ENCODE data around the gene CABP1.
A peak's percentile ranks its signal among the peaks of the same experiment; 100 is the strongest.

Gene CABP1

GRCh38 chr12:120705618-120706017 lies 65.2 kb downstream of the CABP1 start:
- H3K9ac ChIP-seq (ENCODE audit: low read length) = no peak overlapping the region
- no peak for DNase-seq
- no peak overlapping the region for H3K23ac ChIP-seq (ENCODE audit: low read length)
- no peak overlapping the region for H2BK5ac ChIP-seq (ENCODE audit: low read length)
- H3K4me3 ChIP-seq (ENCODE audit: low read length) = no peak overlapping the region
- WGBS (ENCODE audit: extremely low coverage, insufficient coverage, low lambda C conversion rate) = no CpG with 5 or more reads among the region's 1 CpG
- no peak overlapping the region for H4K8ac ChIP-seq (ENCODE audit: low read depth, low read length)
- H3K27me3 ChIP-seq (ENCODE audit: insufficient read depth, low read length, poor library complexity) = no peaks in the 10 kb centered on the region
- no peak overlapping the region for H3K56ac ChIP-seq (ENCODE audit: low read length)
- H3K18ac ChIP-seq (ENCODE audit: low read length) = no peak overlapping the region
- no peaks in the 10 kb centered on the region for H3K79me2 ChIP-seq (ENCODE audit: control insufficient read depth, insufficient read depth, low read length)
- H3K79me1 ChIP-seq (ENCODE audit: low read length) = no peaks in the 10 kb centered on the region
- peaks cover 10% of the 10 kb centered on the region for H3K36me3 ChIP-seq (ENCODE audit: control insufficient read depth, insufficient read depth, low read length)
- H2BK120ac ChIP-seq (ENCODE audit: low read depth, low read length) = no peak overlapping the region
- no peaks in the 10 kb centered on the region for H3K4me1 ChIP-seq (ENCODE audit: control insufficient read depth, low read depth, low read length)
- no peak overlapping the region for H2BK15ac ChIP-seq (replicated peaks; ENCODE audit: low read depth)
- H2AK5ac ChIP-seq (ENCODE audit: low read length) = no peak overlapping the region
- no peak overlapping the region for H3K4ac ChIP-seq (ENCODE audit: low read depth, low read length)
- no peak overlapping the region for H4K5ac ChIP-seq (ENCODE audit: low read length)
- H3K27ac ChIP-seq (ENCODE audit: low read depth, low read length) = no peak overlapping the region
- no peak overlapping the region for H3K4me2 ChIP-seq (ENCODE audit: low read length)

GRCh38 chr12:120706029-120706428 lies 65.6 kb downstream of the CABP1 start:
- Histone ChIP-seq H3K23ac (ENCODE audit: low read length) (no peak overlapping the region), H2BK5ac (ENCODE audit: low read length) (no peak overlapping the region), H3K4me3 (ENCODE audit: low read length) (no peak overlapping the region), H2BK15ac (replicated peaks; ENCODE audit: low read depth) (no peak overlapping the region), H3K4ac (ENCODE audit: low read depth, low read length) (no peak overlapping the region), H4K8ac (ENCODE audit: low read depth, low read length) (no peak overlapping the region), H3K18ac (ENCODE audit: low read length) (no peak overlapping the region), H2AK5ac (ENCODE audit: low read length) (no peak overlapping the region), H3K4me1 (ENCODE audit: control insufficient read depth, low read depth, low read length) (no peaks in the 10 kb centered on the region), H4K5ac (ENCODE audit: low read length) (no peak overlapping the region), H3K36me3 (ENCODE audit: control insufficient read depth, insufficient read depth, low read length) (peaks cover 5% of the 10 kb centered on the region), H3K79me1 (ENCODE audit: low read length) (no peaks in the 10 kb centered on the region), H3K56ac (ENCODE audit: low read length) (no peak overlapping the region), H3K27me3 (ENCODE audit: insufficient read depth, low read length, poor library complexity) (no peaks in the 10 kb centered on the region), H3K27ac (ENCODE audit: low read depth, low read length) (no peak overlapping the region), H2BK120ac (ENCODE audit: low read depth, low read length) (no peak overlapping the region), H3K9ac (ENCODE audit: low read length) (no peak overlapping the region), H3K79me2 (ENCODE audit: control insufficient read depth, insufficient read depth, low read length) (peaks cover 3% of the 10 kb centered on the region), H3K4me2 (ENCODE audit: low read length) (no peak overlapping the region)
- 100% methylated on average over 2 of the region's 5 CpGs for WGBS (ENCODE audit: extremely low coverage, insufficient coverage, low lambda C conversion rate)
- DNase-seq = no peak

DNA sequence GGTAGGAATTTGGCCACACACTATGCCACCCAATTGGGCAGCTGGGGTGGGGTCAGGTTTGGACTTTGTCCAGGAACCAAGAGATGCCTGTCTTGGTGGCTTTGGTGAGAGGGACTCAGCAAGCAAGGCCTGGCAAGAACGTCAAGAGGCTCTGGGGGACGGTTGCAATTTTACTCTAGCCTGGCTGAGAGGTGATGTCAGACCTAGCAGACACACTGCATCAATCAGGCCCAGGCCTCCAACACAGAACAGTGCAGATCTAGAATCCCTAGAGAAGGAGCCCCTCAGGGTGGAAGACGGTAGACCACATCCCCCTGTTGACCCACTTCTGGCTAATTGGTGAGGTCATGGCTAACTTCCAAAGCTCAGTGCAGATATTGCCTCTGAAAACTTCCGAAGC lies 68.2 kb downstream of the CABP1 start:
- no peak overlapping the region for H3K23ac ChIP-seq (ENCODE audit: low read length)
- H3K79me2 ChIP-seq (ENCODE audit: control insufficient read depth, insufficient read depth, low read length) = peaks cover 9% of the 10 kb centered on the region
- H3K18ac ChIP-seq (ENCODE audit: low read length) = no peak overlapping the region
- no peak overlapping the region for H3K56ac ChIP-seq (ENCODE audit: low read length)
- no peaks in the 10 kb centered on the region for H3K36me3 ChIP-seq (ENCODE audit: control insufficient read depth, insufficient read depth, low read length)
- no peak overlapping the region for H4K5ac ChIP-seq (ENCODE audit: low read length)
- H3K4me3 ChIP-seq (ENCODE audit: low read length) = no peak overlapping the region
- WGBS (ENCODE audit: extremely low coverage, insufficient coverage, low lambda C conversion rate) = no CpG with 5 or more reads among the region's 4 CpGs
- no peak overlapping the region for H2BK5ac ChIP-seq (ENCODE audit: low read length)
- H3K4me2 ChIP-seq (ENCODE audit: low read length) = no peak overlapping the region
- H2BK120ac ChIP-seq (ENCODE audit: low read depth, low read length) = no peak overlapping the region
- H3K79me1 ChIP-seq (ENCODE audit: low read length) = peaks cover 9% of the 10 kb centered on the region
- no peak overlapping the region for H3K27ac ChIP-seq (ENCODE audit: low read depth, low read length)
- no peaks in the 10 kb centered on the region for H3K27me3 ChIP-seq (ENCODE audit: insufficient read depth, low read length, poor library complexity)
- no peak overlapping the region for H3K9ac ChIP-seq (ENCODE audit: low read length)
- peaks cover 4% of the 10 kb centered on the region for H3K4me1 ChIP-seq (ENCODE audit: control insufficient read depth, low read depth, low read length)
- H4K8ac ChIP-seq (ENCODE audit: low read depth, low read length) = no peak overlapping the region
- no peak overlapping the region for H3K4ac ChIP-seq (ENCODE audit: low read depth, low read length)
- H2BK15ac ChIP-seq (replicated peaks; ENCODE audit: low read depth) = no peak overlapping the region
- no peak for DNase-seq
- H2AK5ac ChIP-seq (ENCODE audit: low read length) = no peak overlapping the region

DNA sequence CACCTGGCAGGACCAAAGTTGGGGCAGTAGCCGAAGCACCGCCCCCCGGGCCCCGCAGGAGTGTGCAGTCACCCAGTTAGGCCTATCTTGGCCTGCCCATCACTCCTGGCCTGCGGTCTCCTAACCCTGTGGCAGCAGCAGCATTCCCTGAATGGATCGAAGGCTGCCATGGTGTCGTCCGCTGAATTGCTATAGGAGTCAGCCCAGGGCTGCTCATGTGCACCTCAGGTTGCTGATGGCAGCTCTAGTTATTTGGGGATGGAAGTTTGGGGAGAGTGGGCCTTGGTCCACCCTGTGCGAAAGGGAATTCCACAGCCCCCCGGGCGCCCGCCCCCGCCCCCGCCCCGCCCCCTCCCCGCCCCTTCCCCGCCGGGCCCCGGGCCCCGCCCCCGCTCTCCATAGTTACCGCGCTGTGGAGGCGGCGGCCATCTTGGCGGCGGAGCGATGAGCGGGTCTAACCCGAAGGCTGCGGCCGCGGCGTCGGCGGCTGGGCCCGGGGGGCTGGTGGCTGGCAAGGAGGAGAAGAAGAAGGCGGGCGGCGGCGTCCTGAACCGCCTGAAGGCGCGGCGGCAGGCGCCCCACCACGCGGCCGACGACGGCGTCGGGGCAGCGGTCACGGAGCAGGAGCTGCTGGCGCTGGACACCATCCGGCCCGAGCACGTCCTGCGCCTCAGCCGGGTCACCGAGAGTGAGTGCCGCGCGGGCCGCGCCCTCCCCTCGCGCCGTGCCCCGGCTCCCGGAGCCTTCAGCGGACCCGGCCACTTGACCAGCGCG lies 69.8 kb downstream of the CABP1 start, which contains the start of gene UNC119B:
TSS of gene UNC119B (plus strand) at position 428 of the 774 bp plus-strand sequence. CDS start at position 445, 17 bp downstream.
- H3K27me3 ChIP-seq (ENCODE audit: insufficient read depth, low read length, poor library complexity) = no peaks in the 10 kb centered on the region
- H3K27ac ChIP-seq (ENCODE audit: low read depth, low read length) = peak within 1 kb of the TSS; percentile 68
- peak within 1 kb of the TSS; percentile 97 for H3K56ac ChIP-seq (ENCODE audit: low read length)
- H2BK120ac ChIP-seq (ENCODE audit: low read depth, low read length) = peak within 1 kb of the TSS; percentile 18
- peak within 1 kb of the TSS; percentile 98 for H3K4me2 ChIP-seq (ENCODE audit: low read length)
- H3K18ac ChIP-seq (ENCODE audit: low read length) = peak within 1 kb of the TSS; percentile 88
- H3K79me1 ChIP-seq (ENCODE audit: low read length) = peaks cover 11% of the 10 kb centered on the region
- peak within 1 kb of the TSS; percentile 95 for H3K9ac ChIP-seq (ENCODE audit: low read length)
- H3K4me3 ChIP-seq (ENCODE audit: low read length) = peak within 1 kb of the TSS; percentile 93
- WGBS (ENCODE audit: extremely low coverage, insufficient coverage, low lambda C conversion rate) = no CpG with 5 or more reads among the region's 76 CpGs
- no peaks in the 10 kb centered on the region for H3K36me3 ChIP-seq (ENCODE audit: control insufficient read depth, insufficient read depth, low read length)
- peaks cover 4% of the 10 kb centered on the region for H3K4me1 ChIP-seq (ENCODE audit: control insufficient read depth, low read depth, low read length)
- no peak within 1 kb of the TSS for H2AK5ac ChIP-seq (ENCODE audit: low read length)
- H4K5ac ChIP-seq (ENCODE audit: low read length) = peak within 1 kb of the TSS; percentile 72
- peak within 1 kb of the TSS; percentile 84 for H4K8ac ChIP-seq (ENCODE audit: low read depth, low read length)
- peak within 1 kb of the TSS; percentile 67 for H2BK5ac ChIP-seq (ENCODE audit: low read length)
- peak within 1 kb of the TSS; percentile 63 for H3K4ac ChIP-seq (ENCODE audit: low read depth, low read length)
- peak; percentile 74 for DNase-seq
- no peak within 1 kb of the TSS for H2BK15ac ChIP-seq (replicated peaks; ENCODE audit: low read depth)
- H3K79me2 ChIP-seq (ENCODE audit: control insufficient read depth, insufficient read depth, low read length) = peaks cover 9% of the 10 kb centered on the region
- H3K23ac ChIP-seq (ENCODE audit: low read length) = peak within 1 kb of the TSS; percentile 94

- no peak overlapping the region for H4K5ac ChIP-seq (ENCODE audit: low read length)
- peak overlapping the region; percentile 96 for H3K4me2 ChIP-seq (ENCODE audit: low read length)
- H3K18ac ChIP-seq (ENCODE audit: low read length) = peak overlapping the region; percentile 88
- H2BK120ac ChIP-seq (ENCODE audit: low read depth, low read length) = peak overlapping the region; percentile 18
- no peak overlapping the region for H2BK15ac ChIP-seq (replicated peaks; ENCODE audit: low read depth)
- H4K8ac ChIP-seq (ENCODE audit: low read depth, low read length) = no peak overlapping the region
- peak; percentile 54 for DNase-seq
- peak overlapping the region; percentile 63 for H3K4ac ChIP-seq (ENCODE audit: low read depth, low read length)
- H3K36me3 ChIP-seq (ENCODE audit: control insufficient read depth, insufficient read depth, low read length) = no peaks in the 10 kb centered on the region
- peak overlapping the region; percentile 97 for H3K56ac ChIP-seq (ENCODE audit: low read length)
- H3K79me1 ChIP-seq (ENCODE audit: low read length) = peaks cover 11% of the 10 kb centered on the region
- no peak overlapping the region for H2BK5ac ChIP-seq (ENCODE audit: low read length)
- H3K4me1 ChIP-seq (ENCODE audit: control insufficient read depth, low read depth, low read length) = peaks cover 4% of the 10 kb centered on the region
- WGBS (ENCODE audit: extremely low coverage, insufficient coverage, low lambda C conversion rate) = no CpG with 5 or more reads among the region's 31 CpGs
- H3K79me2 ChIP-seq (ENCODE audit: control insufficient read depth, insufficient read depth, low read length) = peaks cover 9% of the 10 kb centered on the region
- H3K23ac ChIP-seq (ENCODE audit: low read length) = peak overlapping the region; percentile 94
- peak overlapping the region; percentile 95 for H3K9ac ChIP-seq (ENCODE audit: low read length)
- peak overlapping the region; percentile 68 for H3K27ac ChIP-seq (ENCODE audit: low read depth, low read length)
- no peaks in the 10 kb centered on the region for H3K27me3 ChIP-seq (ENCODE audit: insufficient read depth, low read length, poor library complexity)
- no peak overlapping the region for H2AK5ac ChIP-seq (ENCODE audit: low read length)
- peak overlapping the region; percentile 93 for H3K4me3 ChIP-seq (ENCODE audit: low read length)
Measured at GRCh38 chr12:120710805-120711296, 70.4 kb downstream of the CABP1 start.
